ENCODE results near the gene WWP2.
"Not testable (repeated sequence)": the region's sequence is repeated elsewhere in the genome, so short reads cannot be mapped to it uniquely, and the experiment has no call there.

Gene WWP2

GRCh38 chr16:69747115-69747514 is 15.0 kb upstream of the WWP2 start:
- no peak for DNase-seq

GRCh38 chr16:69748694-69749345 is 13.3 kb upstream of the WWP2 start:
- no peak for DNase-seq

DNA sequence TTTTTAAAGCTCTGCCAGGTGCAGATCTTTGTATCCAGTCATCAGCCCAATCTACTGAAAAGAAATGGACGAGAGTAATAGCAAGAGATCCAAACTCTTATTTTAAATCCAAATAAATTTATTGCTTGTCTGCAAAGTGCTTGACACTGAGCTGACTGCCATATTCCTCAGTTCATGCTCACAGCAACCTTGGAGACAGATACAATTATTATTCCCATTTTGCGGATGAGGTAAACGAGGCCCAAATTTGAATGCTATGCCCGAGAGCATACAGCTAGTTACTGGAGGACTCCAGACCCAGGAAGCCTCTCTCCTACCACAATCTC is 8.0 kb upstream of the WWP2 start:
- DNase-seq = no peak

DNA sequence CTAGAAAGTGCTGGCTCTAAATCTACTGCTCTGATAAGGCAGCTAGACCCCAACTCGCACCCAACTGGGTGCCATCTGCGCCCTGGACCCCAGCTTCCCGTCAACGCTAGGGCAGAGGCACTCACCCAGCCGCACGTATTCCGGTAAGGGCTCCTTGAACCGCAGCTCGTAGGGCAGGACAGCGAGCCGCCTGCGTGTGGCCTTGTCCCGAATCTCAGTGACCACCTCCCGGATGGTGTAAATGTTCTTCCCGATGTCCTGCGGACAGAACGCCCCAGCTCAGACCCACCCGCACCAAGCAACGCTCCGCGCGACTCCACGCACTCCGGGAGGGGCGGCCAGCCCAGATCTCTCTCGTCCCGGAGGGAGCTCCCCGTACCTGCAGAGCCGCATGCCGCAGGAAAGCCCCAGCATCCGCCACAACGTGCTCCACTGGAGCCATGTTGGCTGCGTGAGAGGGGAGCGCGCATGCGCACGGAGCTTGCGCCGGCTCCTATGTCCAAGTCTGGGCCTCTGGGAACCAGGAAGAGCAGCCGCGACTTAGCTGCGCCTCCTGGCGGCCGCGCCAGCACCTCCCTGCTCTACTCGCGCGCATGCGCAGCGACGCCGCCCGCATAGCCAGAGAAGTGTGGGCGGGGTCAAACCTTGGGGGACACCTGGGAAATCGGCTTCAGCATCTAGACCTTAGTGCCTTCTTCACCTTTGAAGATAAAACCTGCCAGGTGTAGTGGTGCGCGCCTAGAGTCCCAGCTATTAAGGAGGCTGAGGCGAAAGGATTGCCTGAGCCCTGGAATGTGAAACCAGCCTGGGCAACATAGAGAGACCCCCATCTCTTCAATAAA is 7.4 kb upstream of the WWP2 start, which contains the start of gene NOB1:
TSS of gene NOB1 (minus strand) at position 458 of the 842 bp plus-strand sequence. CDS start at position 442, 16 bp downstream.
- DNase-seq = peak; percentile 91

DNA sequence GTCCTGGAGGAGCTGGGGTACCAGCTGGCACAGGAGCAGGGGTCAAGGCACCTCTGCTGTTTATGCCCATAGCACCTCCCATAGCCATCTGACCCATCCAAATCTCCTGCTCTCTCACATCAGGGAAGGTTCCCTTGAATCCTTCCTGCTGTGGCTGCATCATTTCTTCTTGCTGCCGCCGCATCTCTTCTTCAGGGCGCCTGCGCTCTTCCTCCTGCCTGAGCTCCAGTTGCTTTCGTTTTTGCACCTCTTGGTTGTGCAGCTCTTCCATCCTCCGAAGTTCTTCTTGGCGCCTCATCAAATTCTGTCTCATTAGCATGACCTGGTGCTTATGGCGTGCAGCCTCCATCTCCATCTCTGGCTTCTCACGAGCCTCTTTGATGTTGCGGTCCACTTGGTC is 5.4 kb upstream of the WWP2 start:
- no peak for DNase-seq

DNA sequence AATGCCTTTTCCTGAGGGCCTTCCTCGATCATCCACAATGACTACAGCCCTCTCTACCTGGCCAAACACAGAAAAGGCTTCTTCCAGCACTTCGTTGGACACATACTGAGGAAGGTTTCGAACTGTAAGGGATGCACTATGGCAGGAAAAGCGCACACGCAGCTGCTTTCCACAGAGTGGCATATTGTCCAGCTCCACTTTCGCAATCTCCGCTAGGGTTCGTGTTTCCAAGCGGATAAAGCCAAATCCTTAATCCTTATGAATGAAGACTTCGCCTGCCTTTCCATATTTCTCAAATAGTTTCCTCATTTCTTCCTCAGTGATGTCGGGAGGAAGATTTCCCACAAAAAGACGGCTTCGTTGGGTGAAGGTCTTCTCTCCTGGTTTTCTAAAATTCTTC is 4.8 kb upstream of the WWP2 start:
- not testable (repeated sequence) for DNase-seq

DNA sequence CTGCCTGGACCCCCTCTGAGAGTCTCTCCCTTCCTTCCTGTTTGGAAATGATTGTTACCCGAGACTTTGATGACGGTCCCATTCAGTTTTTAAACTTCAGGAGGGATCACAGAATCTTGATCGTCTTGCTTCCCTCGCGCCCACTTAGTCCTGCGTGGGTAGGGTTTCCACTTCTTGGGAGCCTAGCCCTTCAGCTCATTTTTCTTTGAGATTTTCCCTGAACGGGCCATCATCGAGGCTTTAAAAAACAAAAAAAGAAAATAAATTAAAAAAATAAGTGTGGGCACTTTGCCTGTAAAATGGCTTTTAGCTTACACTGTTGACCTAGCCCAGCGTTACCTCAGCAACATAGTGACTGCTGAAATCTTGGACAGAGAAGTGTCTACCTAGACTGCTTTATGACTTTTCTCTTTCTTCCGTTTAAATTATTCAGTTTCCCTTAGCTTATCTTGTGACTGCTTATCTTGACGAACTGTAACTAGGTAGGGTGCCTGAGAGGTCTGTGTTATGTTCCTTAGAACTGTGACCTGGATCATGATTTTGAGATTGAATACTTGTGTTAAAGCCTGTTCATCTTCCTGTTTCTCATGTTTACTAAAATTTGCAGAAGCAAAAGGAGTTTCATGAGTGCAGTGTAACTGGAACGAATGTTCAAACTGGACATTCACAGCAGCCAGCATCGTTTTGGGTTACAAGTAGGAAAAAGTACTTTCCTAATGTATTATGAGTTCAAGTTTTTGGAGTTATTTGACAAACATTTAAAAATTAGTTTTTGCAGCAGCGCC is 874 bp downstream of the WWP2 start:
- DNase-seq = no peak

DNA sequence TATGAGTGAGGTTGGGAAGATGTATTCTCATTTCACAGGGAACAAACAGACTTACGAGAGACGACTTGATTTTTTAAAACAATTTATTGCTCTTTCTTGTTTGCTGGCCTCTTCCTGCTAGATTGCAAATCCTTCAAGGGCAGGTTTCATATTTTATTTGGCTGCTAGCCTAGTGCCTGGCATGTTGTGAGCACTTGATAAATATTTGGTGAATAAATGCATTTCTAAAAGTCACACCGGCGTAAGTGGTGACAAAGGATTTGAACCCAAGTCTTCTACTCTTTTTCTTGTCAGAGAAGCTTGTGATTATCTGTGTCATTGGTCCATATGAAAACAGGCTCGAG is 1.4 kb downstream of the WWP2 start:
- no peak for DNase-seq

- DNase-seq = no peak
Measured at GRCh38 chr16:69767459-69768229, 5.5 kb downstream of the WWP2 start.

DNA sequence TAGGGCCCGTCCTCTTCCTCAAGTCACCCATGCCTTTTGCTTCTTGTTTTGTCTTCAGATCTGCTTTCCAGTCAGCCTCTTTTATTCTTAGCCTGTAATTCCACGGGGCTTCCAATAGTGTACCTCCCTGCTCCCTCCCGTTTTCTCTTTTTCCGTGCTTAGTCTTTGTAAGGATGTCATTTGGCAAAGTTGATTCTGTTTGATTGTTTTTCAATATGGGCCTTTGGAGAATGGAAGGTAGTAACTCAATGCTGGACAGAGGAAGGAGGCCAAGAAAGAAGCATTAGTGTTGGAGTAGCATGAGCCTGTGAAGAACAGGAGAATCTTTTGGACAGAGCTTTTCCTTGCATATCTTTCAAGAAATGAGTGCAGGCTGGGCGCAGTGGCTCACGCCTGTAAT is 6.5 kb downstream of the WWP2 start:
- no peak for DNase-seq

DNA sequence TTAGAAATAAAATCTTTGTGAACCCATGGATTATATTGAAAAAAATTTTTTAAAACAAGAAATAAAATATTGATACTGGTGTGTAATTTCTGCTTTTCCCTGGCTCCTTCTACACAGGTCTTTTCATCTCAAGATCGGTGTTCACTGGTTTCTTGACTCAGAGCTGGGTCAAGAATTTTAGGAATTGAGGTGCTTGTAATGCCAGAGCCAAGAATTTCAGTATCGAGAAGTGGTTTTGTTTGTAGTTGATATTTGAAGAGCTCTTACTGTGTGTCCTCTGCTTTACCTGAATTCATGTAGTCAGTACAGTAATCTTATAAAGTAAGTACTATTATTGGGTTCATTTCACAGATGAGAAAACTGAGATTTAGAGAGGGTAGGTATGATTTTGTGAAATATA is 7.3 kb downstream of the WWP2 start:
- DNase-seq = no peak

GRCh38 chr16:69771651-69771967 is 9.5 kb downstream of the WWP2 start:
- DNase-seq = no peak

DNA sequence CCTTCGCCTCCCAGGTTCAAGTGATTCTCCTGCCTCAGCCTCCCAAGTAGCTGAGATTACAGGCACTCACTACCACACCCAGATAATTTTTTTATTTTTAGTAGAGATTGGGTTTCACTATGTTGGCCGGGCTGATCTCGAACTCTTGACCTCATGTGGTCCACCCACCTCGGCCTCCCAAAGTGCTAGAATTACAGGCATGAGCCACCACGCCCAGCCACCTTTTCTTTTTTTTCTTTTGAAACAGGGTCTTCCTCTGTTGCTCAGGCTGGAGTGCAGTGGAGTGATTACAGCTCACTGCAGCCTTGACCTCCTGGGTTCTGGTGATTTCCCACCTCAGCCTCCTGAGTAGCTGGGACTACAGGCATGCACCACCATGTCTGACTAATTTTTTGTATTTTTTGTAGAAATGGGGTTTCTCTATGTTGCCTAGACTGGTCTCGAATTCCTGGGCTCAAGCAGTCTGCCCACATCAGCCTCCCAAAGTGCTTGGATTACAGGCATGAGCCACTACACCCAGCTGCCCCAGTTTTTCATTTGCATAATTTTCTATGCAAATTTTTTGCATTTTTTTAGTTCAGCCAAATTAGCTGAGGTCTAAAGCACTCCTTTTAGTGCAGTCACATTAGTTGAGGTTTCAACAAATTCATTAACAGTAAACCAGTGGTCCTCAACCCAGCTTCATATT is 11.3 kb downstream of the WWP2 start:
- DNase-seq = no peak

DNA sequence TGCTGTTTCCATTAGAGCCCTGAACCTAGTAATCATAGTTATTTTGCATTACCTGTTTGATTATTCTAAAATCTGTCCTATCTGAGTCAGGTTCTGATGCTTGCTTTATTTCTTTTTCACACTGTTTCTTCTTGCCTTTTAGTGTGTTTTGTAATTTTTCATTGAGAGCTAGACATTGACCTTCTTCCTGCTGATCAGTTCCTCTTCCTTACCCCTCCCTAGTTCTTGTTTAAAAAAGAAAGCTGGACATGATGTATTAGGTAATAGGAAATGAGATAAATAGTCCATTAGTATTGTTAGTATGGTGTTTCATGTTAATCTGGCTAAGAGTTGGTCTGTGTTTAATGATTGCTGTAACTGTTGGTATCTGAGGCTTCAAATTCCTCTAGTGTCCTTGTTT is 13.4 kb downstream of the WWP2 start:
- DNase-seq = no peak

- DNase-seq = no peak
Measured at GRCh38 chr16:69779724-69780123, 17.6 kb downstream of the WWP2 start.

DNA sequence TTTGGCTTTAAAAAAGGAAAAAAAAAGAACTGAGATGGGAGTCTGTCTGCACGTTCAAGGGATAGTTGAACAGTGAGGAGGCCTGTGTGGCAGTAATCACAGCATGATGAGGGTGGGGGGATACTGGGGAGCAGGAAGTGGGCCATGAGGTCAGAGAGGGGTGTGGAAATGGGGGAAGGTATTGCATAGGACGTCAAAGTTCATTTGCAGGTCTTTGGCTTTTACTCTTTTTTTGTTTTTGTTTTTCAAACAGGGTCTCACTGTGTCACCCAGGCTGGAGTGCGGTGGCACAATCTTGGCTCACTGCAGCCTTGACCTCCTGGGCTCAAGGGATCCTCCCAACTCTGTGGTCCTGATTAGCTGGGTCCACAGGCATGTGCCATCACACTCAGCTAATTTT is 19.0 kb downstream of the WWP2 start:
- no peak for DNase-seq

- no peak for DNase-seq
Measured at GRCh38 chr16:69784586-69784985, 22.5 kb downstream of the WWP2 start.

DNA sequence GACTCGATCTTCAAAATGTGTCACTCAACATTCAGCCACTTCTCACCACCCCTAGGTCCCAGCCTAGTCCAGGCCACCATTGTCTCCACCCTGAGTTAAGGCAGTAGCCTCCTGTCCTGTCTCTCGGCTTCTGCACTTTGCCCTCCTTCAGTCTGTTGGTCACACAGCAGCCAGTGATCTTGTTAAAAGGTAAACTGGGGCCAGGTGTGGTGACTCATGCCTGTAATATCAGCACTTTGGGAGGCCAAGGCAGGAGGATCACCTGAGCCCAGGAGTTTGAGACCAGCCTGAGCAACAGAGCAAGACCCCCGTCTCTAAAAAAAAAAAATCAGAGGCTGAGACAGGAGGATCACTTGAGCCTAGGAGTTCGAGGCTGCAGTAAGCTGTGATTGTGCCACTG is 25.8 kb downstream of the WWP2 start:
- no peak for DNase-seq

DNA sequence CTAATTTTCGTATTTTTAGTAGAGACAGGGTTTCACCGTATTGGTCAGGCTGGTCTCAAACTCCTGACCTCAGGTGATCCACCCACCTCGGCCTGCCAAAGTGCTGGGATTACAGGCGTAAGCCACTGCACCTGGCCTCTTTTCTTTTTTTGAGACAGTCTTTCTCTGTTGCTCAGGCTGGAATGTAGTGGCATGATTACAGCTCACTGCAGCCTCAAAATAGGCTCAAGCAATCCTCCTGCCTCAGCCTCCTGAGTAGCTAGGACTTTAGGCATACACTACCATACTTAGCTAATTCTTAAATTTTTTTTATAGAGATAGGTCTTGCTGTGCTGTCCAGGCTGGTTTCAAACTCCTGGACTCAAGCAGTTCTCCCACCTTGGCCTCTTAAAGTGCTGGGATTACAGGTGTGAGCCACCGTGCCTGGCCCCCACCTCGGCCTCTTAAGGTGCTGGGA is 29.3 kb downstream of the WWP2 start:
- not testable (repeated sequence) for DNase-seq

- DNase-seq = no peak
Measured at GRCh38 chr16:69793526-69793925, 31.4 kb downstream of the WWP2 start.

DNA sequence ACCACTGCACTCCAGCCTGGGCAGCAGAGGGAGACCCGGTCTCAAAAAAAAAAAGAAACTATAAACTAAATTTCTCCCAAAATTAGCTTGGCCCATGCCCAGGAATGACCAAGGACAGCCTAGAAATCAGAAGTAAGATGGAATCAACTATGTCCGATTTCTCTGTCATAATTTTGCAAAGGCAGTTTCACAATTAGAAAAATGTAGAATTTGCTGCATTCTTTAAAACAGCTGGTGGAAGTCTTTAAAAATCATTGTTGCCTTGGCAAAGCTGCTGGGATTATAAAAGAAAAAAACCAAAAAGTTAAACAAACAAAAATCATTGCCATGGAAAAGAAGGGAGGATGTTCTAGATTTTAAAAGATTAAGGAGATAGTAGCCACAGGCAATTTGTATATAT is 32.4 kb downstream of the WWP2 start:
- DNase-seq = no peak

DNA sequence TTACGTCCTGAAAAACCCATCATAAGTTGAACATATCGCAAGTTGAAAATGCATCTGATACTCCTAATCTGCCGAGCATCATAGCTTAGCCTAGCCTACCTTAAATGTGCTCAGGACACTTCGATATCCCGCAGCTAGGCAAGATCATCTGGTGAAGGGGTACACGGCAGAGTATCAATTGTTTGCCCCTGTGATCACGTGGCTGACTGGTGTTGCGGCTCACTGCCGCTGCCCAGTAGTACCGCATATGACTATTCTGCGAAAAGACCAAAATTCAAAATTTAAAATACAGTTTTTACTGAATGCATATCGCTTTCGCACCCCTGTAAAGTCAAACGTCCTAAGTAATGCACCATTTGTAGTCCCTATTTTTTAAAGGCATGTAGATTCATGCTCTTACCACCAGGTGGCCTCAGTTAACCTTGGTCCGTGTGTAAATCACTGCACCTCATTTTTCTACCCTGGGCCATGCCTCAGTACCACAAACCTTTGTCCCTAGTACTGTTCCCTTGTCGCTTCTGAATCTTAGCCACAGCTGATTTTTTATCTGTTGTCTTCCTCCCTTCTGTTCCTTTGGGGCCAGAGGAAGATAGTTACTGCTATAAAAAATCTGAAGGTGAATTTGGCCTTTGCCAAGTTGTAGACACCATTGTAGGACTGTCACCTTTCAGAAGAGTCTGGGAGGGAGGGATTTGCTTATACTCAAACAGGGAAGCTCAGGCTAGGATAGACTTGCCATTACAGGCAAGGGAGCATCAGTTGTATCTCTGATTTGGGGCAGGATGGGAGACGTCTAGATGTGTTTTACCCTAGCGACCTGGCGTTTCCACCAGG is 34.4 kb downstream of the WWP2 start:
- DNase-seq = peak; percentile 5
